Fibroblast of the aortic adventitia (primary cell): Measurements from ENCODE around the gene HPGD. TPM values are rescaled to one million over a fixed set of nuclear protein-coding genes. Genes with fewer than 3 reads are reported as not detected.
A peak's percentile ranks its signal among the peaks of the same experiment; 100 is the strongest.

Source experiments
- DNase-seq: peaks from one replicate; pipeline ENCODE4 v3.0.0-alpha.2; 2010; ENCODE audit warnings: low read depth
- H3K4me3 ChIP-seq: 2 replicates; pipeline ENCODE4 v1.5.1; 2011; ENCODE audit warnings: low read depth, mild to moderate bottlenecking, control low read depth, low read length, moderate library complexity
- CTCF ChIP-seq: IDR thresholded peaks from 2 replicates; pipeline ENCODE4 v1.5.1; 2011; ENCODE audit warnings: mild to moderate bottlenecking, low read length, control low read depth, inconsistent platforms; ENCODE audit not compliant: insufficient read depth
- total RNA-seq: library from RNA; depleted of rRNA; stranded (reverse); fragments of >200 nt; gene quantifications from 2 replicates; pipeline ENCODE4 v1.2.3, GENCODE V29; 2012; ENCODE audit warnings: low replicate concordance

The HPGD gene
- total RNA-seq, 1 donor: 2.7 TPM

- H3K4me3 ChIP-seq: no peak overlapping the region
- no peak for TF ChIP-seq CTCF
- DNase-seq: peak; percentile 83
Observed at GRCh38 chr4:174449944-174450785, 72.1 kb downstream of the HPGD start.

DNA sequence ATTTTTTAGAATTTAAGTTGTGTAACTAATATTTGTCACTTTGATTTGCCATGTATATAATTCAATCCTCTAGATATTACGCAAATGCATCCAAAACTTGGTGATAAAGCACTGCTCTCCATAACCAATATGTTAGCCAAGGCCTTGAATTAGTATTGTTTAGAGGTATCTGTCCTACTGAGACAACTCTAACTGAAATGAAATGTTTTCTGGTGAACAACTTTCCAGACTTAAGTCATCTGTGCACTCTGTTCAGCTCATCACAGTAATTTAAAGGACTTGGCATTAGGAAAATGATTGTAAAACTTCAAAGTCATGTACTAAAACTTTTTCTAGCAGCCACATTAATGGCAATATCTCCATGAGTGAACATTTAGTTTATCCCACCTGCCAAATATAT lies 73.1 kb downstream of the HPGD start:
- H3K4me3 ChIP-seq: no peak overlapping the region
- no peak for DNase-seq
- no peak for TF ChIP-seq CTCF

- no peak for TF ChIP-seq CTCF
- DNase-seq: no peak
- H3K4me3 ChIP-seq: no peak overlapping the region
Observed at GRCh38 chr4:174444390-174444789, 77.9 kb downstream of the HPGD start.

Other genes starting within 250 kb of the HPGD start
- gene FBXO8, start 238.8 kb downstream of the HPGD start, total RNA-seq: 11.2 and 39.1 TPM in 2 replicates
- 22.7 and 26.4 TPM in 2 replicates for gene CEP44, start 238.6 kb downstream of the HPGD start, total RNA-seq